Left colon (tissue), 2 donors: ENCODE measurements around the gene TRAPPC12. TPM values are rescaled to one million over a fixed set of nuclear protein-coding genes. Genes with fewer than 3 reads are reported as not detected.
"Not testable (repeated sequence)": the region's sequence is repeated elsewhere in the genome, so short reads cannot be mapped to it uniquely, and the experiment has no call there.

Source experiments
- ATAC-seq: fragments of 200-7000 bp; cut with Tn5 transposase; one replicate; pipeline ENCODE4 v1.9.1; 2020; ENCODE audit warnings: mild to moderate bottlenecking, moderate library complexity
- DNase-seq, 2 donors: peaks; one replicate each; pipeline ENCODE4 v3.0.0-alpha.2; 2020
- intact Hi-C, 2 donors: fragments of 100-400 bp; cut with DNase I in 1 of 2; cut with micrococcal nuclease in 1 of 2; formaldehyde crosslinking; loops; one replicate each; pipeline versions ENCODE4 v1.11.2 to v1.14.0; 2022; cut with DNase I, micrococcal nuclease
- total RNA-seq, 2 donors: library from RNA; stranded (reverse); fragmentation: NEBNext Ultra II Directional; extraction: Animal tissue kit (Norgen Biotek cat#: 25700); gene quantifications; one replicate each; pipeline ENCODE4 v1.2.1, GENCODE V29; 2021
- donor health status: DM: no; HTN: no; CAD: no.
- donor health status: DM: yes; HTN: yes; CAD: no.

TRAPPC12 gene
- total RNA-seq, 2 donors from 2014 or later, result 74.2 to 105 TPM

DNA sequence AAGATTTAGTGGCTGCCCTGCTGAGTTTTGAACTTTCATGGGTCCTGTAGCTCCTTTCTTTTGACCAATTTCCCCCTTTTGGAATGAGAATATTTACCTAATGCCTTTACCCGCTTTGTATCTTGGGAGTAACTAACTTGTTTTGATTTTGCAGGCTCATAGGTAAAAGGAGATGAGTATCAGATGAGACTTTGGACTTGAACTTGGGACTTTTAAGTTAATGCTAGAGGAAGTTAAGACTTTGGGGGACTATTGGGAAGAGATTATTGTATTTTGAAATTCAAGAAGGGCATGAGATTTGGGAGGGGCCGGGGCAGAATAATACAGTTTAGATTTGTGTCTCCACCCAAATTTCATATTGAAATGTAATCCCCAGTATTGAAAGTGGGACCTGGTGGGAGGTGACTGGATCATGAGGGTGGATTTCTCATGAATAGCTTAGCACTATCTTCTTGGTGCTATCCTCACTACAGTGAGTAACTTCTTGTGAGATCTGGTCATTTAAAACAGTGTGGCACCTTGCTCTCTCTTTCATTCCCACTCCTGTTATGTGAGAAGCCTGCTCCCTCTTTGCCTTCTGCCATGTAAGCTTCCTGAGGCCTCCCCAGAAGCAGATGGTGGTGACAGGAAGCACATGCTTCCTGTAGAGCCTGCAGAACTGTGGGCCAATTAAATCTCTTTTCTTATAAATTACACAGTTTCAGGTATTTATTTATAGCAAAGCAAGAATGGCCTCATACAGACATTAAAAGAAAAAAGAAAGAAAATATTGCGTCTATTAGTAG, 133.7 kb downstream of the TRAPPC12 start:
- intact Hi-C loops, result no loop called here
- ATAC-seq, result no peak
- no peak for DNase-seq

DNA sequence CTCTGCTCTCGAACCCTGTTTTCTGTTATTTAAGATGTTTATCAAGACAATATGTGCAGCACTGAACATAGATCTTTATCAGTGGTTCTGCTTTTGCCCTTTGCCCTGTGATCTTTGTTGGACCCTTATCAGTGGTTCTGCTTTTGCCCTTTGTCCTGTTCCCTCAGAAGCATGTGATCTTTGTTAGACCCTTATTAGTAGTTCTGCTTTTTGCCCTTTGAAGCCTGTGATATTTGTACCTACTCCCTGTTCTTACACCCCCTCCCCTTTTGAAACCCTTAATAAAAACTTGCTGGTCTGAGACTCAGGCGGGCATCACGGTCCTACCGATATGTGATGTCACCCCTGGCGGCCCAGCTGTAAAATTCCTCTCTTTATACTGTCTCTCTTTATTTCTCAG, 135.9 kb downstream of the TRAPPC12 start:
- ATAC-seq, intact Hi-C loops, DNase-seq: not testable (repeated sequence)

DNA sequence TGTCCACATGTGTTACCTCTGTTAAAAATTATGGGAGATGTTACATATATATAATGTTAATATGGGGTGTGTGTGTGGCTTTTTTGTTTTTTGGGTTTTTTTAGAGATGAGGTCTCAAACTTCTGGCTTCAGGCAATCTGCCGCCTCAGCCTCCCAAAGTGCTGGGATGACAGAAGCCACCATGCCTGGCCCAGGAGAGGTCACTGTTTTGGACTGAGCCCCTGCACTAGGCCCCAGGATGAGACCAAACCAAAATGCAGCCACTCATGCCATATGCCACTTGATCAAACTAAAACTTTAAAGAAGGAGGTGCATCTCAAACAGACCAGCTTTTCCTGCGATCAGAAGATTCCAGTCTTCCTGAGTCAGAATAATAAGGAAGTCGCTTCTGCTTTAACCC, 137.3 kb downstream of the TRAPPC12 start:
- ATAC-seq (no peak), DNase-seq (no peak)
- intact Hi-C loops, result no loop called here

DNA sequence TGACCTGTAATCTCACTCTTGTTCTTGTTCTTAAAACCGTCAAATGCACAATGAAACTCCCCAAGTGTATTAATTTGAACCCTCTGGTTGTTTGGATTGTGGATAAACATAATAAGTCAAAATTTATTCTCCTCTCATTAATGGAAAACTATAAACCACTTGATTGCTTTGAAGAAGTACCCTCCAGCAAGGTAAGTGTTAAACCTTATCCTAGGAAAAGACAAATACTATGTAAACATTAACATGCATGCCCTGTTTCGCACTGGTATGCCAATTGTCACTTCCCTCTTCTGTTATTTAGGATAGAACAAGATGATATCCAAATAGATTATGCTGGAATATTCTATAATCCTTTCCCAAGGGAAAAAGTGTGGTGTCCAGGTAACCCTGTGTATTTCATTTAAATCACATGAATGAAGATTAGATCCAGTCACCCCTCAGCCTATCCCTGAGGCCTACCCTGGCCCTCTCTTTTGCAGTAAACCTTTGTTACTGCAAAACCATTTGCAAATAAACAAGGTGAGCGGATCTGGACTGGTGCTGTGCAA, 138.5 kb downstream of the TRAPPC12 start:
- ATAC-seq (no peak), DNase-seq (no peak)
- intact Hi-C loops, result no loop called here

DNA sequence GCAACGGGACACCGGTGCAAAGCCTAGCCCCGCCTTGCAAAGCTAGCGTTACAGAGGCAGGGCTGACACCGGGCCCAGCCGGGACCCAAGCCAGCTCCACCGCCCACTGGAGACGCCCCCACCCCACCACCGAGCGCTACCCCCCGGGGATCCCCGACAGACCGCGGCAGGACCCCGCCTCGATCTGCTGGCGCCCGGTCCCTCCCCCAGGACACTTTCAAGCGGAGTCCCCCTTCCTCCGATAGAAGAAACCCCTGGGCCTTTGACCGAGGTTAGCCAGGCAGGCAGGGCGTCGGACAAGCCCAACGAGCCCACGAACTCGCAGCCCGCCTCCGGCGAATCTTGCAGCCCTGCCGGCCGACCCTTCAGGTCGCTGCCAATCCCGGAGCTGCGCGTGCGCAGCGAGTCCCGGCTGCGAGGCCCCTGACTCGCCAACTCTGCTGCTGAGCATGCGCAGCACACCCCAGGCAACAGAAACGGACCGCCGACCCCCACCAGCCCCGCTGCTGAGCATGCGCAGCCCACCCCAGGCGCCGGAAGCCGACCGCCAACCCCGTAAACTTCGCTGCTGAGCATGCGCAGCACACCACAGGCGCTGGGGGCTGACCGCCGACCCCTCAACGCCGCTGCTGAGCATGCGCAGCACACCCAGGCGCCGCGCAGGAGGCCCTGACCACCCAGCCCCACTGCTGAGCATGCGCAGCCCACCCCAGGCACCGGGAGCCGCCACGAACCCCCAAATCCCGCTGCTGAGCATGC, 139.2 kb downstream of the TRAPPC12 start:
- intact Hi-C loops, result no loop called here
- ATAC-seq, result peak; percentile 83
- DNase-seq, result peak; percentile 97 to 98

DNA sequence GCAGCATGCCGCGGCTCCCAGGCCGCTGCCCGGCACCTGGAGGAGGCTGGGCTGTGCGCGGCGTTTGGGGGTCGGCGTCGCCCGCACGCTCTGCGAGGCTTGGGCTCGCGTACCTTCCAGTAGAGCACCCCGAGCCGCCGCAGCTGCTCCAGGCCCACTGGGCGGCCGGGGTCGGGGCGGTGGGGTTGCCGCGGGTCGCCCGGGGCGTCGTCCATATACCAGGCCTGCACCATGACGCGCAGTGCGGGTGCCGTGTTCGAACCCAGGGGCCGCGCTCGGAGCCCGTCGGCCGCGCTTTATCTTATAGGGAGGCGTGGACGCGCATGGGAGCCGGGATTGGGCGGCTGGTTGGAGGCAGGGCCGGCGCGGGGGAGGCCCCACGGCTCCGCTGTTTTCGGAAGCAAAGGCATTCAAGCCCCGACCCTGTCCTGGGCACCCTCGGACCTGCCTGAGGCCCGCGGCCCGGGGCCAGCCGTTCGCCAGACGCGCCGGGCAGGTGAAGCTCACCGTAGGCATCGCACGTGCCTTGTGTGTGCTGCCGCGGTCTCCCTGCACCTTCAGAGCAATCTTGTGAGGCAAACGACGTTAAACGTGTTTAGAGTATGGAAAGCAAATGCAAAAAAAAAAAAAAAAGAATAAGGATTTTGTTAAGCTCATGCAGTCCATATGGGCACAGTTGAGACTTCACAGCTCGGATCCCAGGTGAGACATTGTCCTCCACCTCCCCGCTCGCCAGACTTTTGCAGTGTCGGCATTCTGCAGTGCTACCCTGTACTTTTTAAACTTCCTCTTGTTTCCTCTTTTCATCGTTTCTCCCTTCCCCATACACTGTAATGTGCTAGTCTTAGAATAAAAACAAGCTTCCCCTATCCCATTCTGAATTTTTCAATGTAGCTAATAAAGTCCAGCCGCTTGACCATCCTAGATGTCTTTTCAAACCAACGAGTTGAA, 140.0 kb downstream of the TRAPPC12 start, which contains the start of gene ADI1:
TSS of gene ADI1 (minus strand) at position 277 of the 951 bp plus-strand sequence. CDS start at position 233, 44 bp downstream.
- DNase-seq (peak; percentile 89 to 91), ATAC-seq (peak; percentile 86)
- intact Hi-C loops, result no loop called here

DNA sequence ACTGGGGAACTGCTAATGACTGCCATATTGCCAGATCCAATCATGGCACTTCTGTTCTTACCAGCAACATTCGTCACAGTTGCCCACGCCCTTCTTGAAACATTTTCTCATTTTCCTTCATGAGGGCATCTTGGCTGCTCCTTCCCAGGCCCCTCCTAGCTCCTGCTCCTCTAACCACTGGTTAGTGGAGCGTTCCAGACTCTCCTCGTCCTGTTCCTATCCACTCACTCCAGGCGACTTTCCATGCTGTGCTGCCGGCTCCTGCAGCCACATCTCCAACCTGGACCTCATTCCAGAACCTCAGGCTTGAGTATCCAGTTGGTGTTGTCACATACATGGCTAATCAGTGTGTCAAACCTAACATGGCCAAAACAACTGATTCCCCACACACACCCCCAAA, 141.1 kb downstream of the TRAPPC12 start:
- DNase-seq, result no peak
- intact Hi-C loops, result no loop called here
- ATAC-seq, result no peak

DNA sequence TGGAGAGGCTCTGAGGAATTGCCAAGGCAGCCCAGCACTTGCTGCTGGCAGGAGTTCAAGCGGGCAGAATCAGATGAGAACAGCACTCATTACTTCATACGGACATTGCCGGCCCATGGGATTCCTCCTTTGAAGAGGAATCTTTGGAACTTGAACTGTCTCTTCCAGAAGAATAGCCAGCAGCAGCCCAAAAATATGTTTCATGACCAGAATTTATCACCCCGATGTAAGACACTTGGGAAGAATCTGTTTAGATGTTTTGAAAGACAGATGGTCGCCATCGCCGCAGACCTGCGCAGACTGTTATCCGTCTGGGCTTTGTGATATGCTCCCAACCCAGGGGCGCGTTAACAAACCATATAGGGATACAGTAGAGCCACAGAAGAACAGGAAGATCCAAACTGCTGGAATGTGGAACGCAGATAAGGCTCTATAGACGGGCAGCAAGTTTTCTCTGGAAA, 143.5 kb downstream of the TRAPPC12 start:
- intact Hi-C loops, result no loop called here
- DNase-seq (peak in 1 of 2 donors; percentile 32), ATAC-seq (no peak)

DNA sequence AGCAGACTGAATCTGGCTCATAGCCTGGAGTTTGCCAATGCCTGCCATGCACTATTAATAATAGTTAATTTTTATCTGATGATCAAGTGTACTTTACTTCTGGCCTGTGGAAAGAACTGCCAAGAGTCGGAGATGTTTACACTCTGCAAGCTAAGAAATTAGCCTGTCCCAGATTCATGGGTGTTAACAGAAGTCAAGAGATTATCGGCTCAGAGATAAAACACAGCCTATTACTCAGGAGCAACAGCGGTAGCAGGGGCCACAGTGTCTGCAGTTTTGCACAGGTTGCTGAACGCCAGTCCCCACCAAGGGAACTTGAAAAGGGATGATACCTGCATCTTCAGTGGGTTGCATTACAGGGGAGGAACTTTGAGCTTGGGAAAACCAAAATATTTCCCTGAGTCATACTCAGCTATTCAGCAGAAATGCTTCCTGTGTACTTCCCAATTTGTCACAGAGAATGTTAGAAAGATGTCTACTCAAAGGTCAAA, 144.1 kb downstream of the TRAPPC12 start:
- intact Hi-C loops, result no loop called here
- DNase-seq (no peak), ATAC-seq (no peak)

DNA sequence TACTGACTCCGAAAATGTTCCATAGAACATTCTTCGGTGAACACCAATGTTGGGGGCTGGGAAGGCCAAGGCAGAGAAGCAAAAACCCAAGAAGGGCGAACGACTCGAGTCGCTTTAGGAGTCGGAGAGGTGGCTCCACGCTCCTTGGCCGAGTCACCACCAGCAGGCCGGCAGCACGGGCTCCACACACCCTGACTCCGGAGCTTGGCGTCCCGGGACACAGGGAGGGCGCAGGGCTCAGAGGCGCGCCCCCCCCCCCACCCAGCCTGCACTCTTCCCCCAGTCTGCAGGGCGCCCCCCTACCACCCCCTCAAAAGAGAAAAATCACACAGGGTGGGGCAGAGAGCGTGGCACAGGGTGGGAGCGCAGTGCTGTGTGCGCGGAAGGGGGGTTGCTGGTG, 147.4 kb downstream of the TRAPPC12 start:
- ATAC-seq (no peak), DNase-seq (no peak)
- intact Hi-C loops, result no loop called here

DNA sequence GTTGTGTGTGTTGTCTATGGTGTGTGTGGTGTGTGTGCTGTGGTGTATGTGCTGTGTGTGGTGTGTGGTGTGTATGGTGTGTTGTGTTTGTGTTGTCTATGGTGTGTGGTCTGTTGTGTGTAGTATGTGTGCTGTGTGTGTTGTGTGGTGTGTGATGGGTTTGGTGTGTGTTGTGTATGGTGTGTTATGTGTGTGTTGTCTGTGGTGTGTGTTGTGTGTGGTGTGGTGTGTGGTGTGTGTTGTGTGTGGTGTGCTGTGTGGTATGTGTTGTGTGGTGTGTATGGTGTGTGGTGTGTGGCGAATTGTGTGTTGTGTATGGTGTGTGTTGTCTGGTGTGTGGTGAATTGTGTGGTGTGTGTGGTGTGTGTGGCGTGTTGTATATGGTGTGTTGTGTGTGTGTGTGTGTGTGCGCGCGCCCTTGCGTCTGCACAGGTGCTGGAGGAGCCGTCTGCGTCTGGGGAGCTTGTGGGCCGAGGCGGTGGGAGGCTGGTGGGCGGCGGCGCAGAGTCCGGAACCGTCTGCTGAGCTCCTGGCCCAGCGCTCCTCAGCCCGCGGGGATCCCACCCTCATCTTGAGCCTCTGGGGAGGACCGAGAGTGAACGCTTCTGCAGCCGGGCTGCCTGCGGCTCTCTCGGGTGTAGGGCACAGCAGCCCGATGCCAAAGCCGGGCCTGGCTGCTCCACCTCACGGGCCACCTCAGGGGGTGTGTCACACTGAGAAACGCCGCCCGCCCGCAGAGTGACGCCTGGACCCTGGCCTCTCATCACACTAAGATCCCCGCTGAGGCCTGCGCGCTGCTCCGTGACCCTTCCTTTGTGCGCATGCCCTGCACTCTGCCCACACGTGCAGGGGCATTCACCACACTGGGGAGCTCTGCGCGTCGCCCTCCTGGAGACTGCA, 148.6 kb downstream of the TRAPPC12 start:
- ATAC-seq, result peak; percentile 59

More for the DNA sequence above, 148.6 kb downstream of the TRAPPC12 start:
- DNase-seq, result no peak
- intact Hi-C loops, result no loop called here

Other genes with a start within 250 kb of the TRAPPC12 start
- gene EIPR1, start 1.9 kb upstream of the TRAPPC12 start, total RNA-seq, result 10 to 100 TPM; 21.3 to 25.8 TPM
- gene ADI1, start 139.8 kb downstream of the TRAPPC12 start, total RNA-seq, result 100 to 1,000 TPM in 1 of 2 donors, 10 to 100 TPM in 1; 64.3 to 105 TPM
- 10 to 100 TPM; 14.4 to 14.7 TPM for gene RNASEH1, start 178.6 kb downstream of the TRAPPC12 start, total RNA-seq
- 100 to 1,000 TPM; 894 to 955 TPM for gene RPS7, start 195.6 kb downstream of the TRAPPC12 start, total RNA-seq
- 1 to 10 TPM in 1 of 2 donors, under 1 TPM in 1; 0.85 to 1.2 TPM for gene COLEC11, start 215.4 kb downstream of the TRAPPC12 start, total RNA-seq